Cardiac muscle cell (in vitro differentiated cells and primary cell): ENCODE results near the gene GPN2. TPM values are rescaled to one million over a fixed set of nuclear protein-coding genes. Genes with fewer than 3 reads are reported as not detected.

Source experiments
- DNase-seq, 2 donors: peaks; one replicate each; pipeline versions ENCODE4 v3.0.0 to v3.0.0-alpha.2; 2010 to 2017; ENCODE audit warnings: low read depth in 1 of 2, low spot score in 1 of 2
- H3K27ac ChIP-seq: fragments of 200-600 bp; sonication (generic); 2 replicates; pipeline ENCODE4 v1.5.1; 2016
- H3K27me3 ChIP-seq: fragments of 200-600 bp; sonication (generic); 2 replicates; pipeline ENCODE4 v1.6.0; 2016; ENCODE audit warnings: control low read depth
- H3K36me3 ChIP-seq: fragments of 200-600 bp; sonication (generic); 2 replicates; pipeline ENCODE4 v1.5.1; 2016; ENCODE audit warnings: control low read depth
- H3K4me1 ChIP-seq: fragments of 200-600 bp; sonication (generic); 2 replicates; pipeline ENCODE4 v1.8.1; 2017; ENCODE audit warnings: low read depth, mild to moderate bottlenecking, mixed run types
- H3K4me3 ChIP-seq: fragments of 200-600 bp; sonication (generic); 2 replicates; pipeline ENCODE4 v1.5.1; 2016; ENCODE audit warnings: mild to moderate bottlenecking
- H3K9me3 ChIP-seq: fragments of 200-600 bp; sonication (generic); 2 replicates; pipeline ENCODE4 v1.5.1; 2017; ENCODE audit warnings: low read depth, mild to moderate bottlenecking, control low read depth
- polyA plus RNA-seq: library from polyadenylated mRNA; unstranded; fragments of >200 nt; fragmentation: Nextera tagmentation; extraction: Ambion mirVana; gene quantifications from 2 replicates; pipeline ENCODE4 v1.2.1, GENCODE V29; 2016
- total RNA-seq: library from RNA; depleted of rRNA; stranded (reverse); fragments of >200 nt; gene quantifications from 2 replicates; pipeline ENCODE4 v1.2.3, GENCODE V29; 2016
- TF ChIP-seq, protein P1 (sequence below): IDR thresholded peaks from 2 replicates; pipeline ENCODE4 v1.5.1; 2012; ENCODE audit warnings: low read depth, mild to moderate bottlenecking, low read length

The GPN2 gene
- total and polyA plus RNA-seq, 2 experiments from 2014 or later = 18.4 to 32.2 TPM

DNA sequence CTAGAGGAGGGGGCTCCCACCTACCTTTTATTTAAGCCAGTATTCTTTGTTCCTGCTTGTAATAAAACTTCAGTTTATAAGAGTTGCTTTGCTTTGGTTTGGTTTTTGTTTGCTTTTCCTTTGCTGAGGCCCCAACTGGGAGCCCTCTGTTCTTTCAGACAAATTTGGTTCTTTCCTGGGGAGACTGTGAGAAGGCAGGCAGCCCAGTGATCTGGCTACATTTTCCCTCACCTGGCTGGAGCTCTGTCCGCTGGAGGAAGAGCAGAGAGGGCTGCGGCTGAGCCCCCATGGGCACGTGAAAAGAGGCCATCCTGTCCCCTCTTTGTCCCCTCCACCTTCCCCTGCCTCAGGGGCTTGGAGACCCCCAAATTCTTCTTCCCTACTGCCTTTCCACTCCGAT is 34.4 kb downstream of the GPN2 start:
- Histone ChIP-seq H3K9me3 (no peaks in the 10 kb centered on the region), H3K27me3 (no peaks in the 10 kb centered on the region), H3K4me1 (peaks cover 5% of the 10 kb centered on the region), H3K4me3 (no peak overlapping the region), H3K27ac (no peak overlapping the region), H3K36me3 (peaks cover 14% of the 10 kb centered on the region)
- TF ChIP-seq, protein P1, sequence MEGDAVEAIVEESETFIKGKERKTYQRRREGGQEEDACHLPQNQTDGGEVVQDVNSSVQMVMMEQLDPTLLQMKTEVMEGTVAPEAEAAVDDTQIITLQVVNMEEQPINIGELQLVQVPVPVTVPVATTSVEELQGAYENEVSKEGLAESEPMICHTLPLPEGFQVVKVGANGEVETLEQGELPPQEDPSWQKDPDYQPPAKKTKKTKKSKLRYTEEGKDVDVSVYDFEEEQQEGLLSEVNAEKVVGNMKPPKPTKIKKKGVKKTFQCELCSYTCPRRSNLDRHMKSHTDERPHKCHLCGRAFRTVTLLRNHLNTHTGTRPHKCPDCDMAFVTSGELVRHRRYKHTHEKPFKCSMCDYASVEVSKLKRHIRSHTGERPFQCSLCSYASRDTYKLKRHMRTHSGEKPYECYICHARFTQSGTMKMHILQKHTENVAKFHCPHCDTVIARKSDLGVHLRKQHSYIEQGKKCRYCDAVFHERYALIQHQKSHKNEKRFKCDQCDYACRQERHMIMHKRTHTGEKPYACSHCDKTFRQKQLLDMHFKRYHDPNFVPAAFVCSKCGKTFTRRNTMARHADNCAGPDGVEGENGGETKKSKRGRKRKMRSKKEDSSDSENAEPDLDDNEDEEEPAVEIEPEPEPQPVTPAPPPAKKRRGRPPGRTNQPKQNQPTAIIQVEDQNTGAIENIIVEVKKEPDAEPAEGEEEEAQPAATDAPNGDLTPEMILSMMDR = no peak
- DNase-seq = no peak

- Histone ChIP-seq H3K27me3 (no peaks in the 10 kb centered on the region), H3K4me1 (peaks cover 5% of the 10 kb centered on the region), H3K4me3 (no peak overlapping the region), H3K27ac (peak overlapping the region; percentile 10), H3K9me3 (no peaks in the 10 kb centered on the region), H3K36me3 (peaks cover 19% of the 10 kb centered on the region)
- DNase-seq = no peak
- TF ChIP-seq, protein P1 = no peak
These were observed 35.2 kb downstream of the GPN2 start for GRCh38 chr1:26854906-26855305.

GRCh38 chr1:26853600-26853999 is 36.5 kb downstream of the GPN2 start:
- H3K4me3 ChIP-seq = no peak overlapping the region
- peaks cover 27% of the 10 kb centered on the region for H3K36me3 ChIP-seq
- H3K27me3 ChIP-seq = no peaks in the 10 kb centered on the region
- no peak for DNase-seq
- H3K4me1 ChIP-seq = peaks cover 5% of the 10 kb centered on the region
- H3K9me3 ChIP-seq = no peaks in the 10 kb centered on the region
- H3K27ac ChIP-seq = no peak overlapping the region
- TF ChIP-seq, protein P1 = no peak

- H3K9me3 ChIP-seq = no peaks in the 10 kb centered on the region
- no peak overlapping the region for H3K27ac ChIP-seq
- TF ChIP-seq, protein P1 = peak; percentile 87
- H3K4me1 ChIP-seq = peaks cover 5% of the 10 kb centered on the region
- H3K27me3 ChIP-seq = no peaks in the 10 kb centered on the region
- H3K4me3 ChIP-seq = no peak overlapping the region
- peak; percentile 81 to 82 for DNase-seq
- peaks cover 27% of the 10 kb centered on the region for H3K36me3 ChIP-seq
These were observed 36.9 kb downstream of the GPN2 start for GRCh38 chr1:26853156-26853555.

DNA sequence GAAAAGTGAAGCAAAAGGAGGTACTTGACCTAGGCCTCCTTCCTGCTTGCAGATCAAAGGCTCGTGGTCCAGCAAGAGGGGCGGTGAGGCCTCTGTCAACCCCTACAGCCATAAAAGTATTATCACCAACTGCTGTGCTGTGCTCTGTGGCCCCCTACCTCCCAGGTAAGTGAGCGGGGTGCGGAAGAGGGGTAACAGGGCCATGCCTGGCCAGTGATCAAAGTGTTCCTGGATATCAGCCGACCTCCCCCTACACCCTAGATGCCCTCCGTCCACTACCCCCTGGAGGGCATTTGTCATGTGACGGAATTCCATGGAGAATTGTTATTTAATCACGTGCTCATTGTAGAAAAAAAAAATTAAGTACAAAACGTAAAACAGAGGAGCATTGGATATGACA is 37.4 kb downstream of the GPN2 start:
- no peak for DNase-seq
- H3K36me3 ChIP-seq = peaks cover 27% of the 10 kb centered on the region
- H3K4me1 ChIP-seq = peaks cover 5% of the 10 kb centered on the region
- no peaks in the 10 kb centered on the region for H3K9me3 ChIP-seq
- no peak overlapping the region for H3K4me3 ChIP-seq
- TF ChIP-seq, protein P1 = no peak
- no peaks in the 10 kb centered on the region for H3K27me3 ChIP-seq
- no peak overlapping the region for H3K27ac ChIP-seq

DNA sequence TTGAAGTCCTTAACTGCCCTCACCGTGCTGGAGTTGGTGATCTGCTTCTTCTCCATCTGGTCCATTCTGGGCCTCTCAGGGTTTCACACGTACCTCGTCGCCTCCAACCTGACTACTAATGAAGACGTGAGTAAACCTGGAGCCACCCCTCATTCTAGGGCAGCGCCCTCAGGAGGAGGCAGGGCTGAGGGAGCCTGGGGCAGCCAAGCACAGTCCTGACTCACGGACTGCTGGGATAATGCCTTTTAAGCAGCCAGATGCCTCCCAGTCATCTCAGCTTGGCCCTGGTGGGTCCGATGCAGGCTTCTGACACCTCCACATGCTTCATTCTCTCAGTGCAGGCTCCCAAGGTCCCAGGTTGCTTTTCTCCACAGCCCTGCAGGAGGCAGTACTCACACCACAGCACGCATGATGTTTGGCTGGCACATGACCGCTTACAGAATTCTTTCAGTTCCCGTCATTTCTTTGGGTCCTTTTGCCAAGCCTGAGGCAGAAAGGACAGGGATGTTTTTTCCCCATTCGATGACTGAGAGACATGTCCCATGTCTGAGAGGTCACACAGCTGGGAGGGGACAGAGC is 38.9 kb downstream of the GPN2 start:
- Histone ChIP-seq H3K27me3 (no peaks in the 10 kb centered on the region), H3K4me1 (peaks cover 5% of the 10 kb centered on the region), H3K27ac (no peak overlapping the region), H3K36me3 (peaks cover 35% of the 10 kb centered on the region), H3K4me3 (no peak overlapping the region), H3K9me3 (no peaks in the 10 kb centered on the region)
- no peak for DNase-seq
- TF ChIP-seq, protein P1 = no peak
